Measurements from ENCODE around the gene TELO2.

- no peak for TF ChIP-seq POLR2AphosphoS5 (IDR thresholded peaks at IDR 0.05)
- no peak for TF ChIP-seq CTCF (IDR thresholded peaks at IDR 0.05 in 8 of 11, conservative IDR thresholded peaks at IDR 0.05 in 3 of 11)
These were observed 5.9 kb downstream of the TELO2 start for GRCh38 chr16:1498899-1499676.
